Measurements from ENCODE around the gene SNTG2.

Gene SNTG2

GRCh38 chr2:915979-916378, 34.7 kb upstream of the SNTG2 start:
- no peaks in the 10 kb centered on the region for H3K36me3 ChIP-seq (ENCODE audit: control insufficient read depth, low read length)
- H3K9me3 ChIP-seq (ENCODE audit: control insufficient read depth, insufficient read depth, low read length) = peaks cover 4% of the 10 kb centered on the region; the same call in 1 of the 2 replicates
- no peak overlapping the region for H3K27ac ChIP-seq (ENCODE audit: low read depth, low read length)
- no peak for TF ChIP-seq EZH2phosphoT487 (IDR thresholded peaks at IDR 0.05; ENCODE audit: borderline replicate concordance, low read length)
- TF ChIP-seq CTCF (IDR thresholded peaks at IDR 0.05; ENCODE audit: low read depth, low read length, poor library complexity, severe bottlenecking) = no peak
- no peaks in the 10 kb centered on the region for H3K79me2 ChIP-seq (ENCODE audit: control insufficient read depth, low read length)
- H3F3A ChIP-seq (ENCODE audit: control insufficient read depth, insufficient read depth) = no peaks in the 10 kb centered on the region
- H3K27me3 ChIP-seq (ENCODE audit: control insufficient read depth, low read length) = no peaks in the 10 kb centered on the region
- no peaks in the 10 kb centered on the region for H3K4me1 ChIP-seq (ENCODE audit: control insufficient read depth, low read length)
- no peaks in the 10 kb centered on the region for H3K9me2 ChIP-seq (replicated peaks; ENCODE audit: control insufficient read depth, low read length)
- no peak overlapping the region for H3K4me3 ChIP-seq (ENCODE audit: low read length)
- H3K4me2 ChIP-seq (ENCODE audit: low read length) = no peak overlapping the region
- no peaks in the 10 kb centered on the region for H4K20me1 ChIP-seq (ENCODE audit: control insufficient read depth, insufficient read depth, low read depth, low read length)

- Histone ChIP-seq H4K20me1 (ENCODE audit: control insufficient read depth, insufficient read depth, low read depth, low read length) (no peaks in the 10 kb centered on the region), H3K27ac (ENCODE audit: low read depth, low read length) (no peak overlapping the region), H3K9me3 (ENCODE audit: control insufficient read depth, insufficient read depth, low read length) (no peaks in the 10 kb centered on the region; the same call in 1 of the 2 replicates), H3K79me2 (ENCODE audit: control insufficient read depth, low read length) (no peaks in the 10 kb centered on the region), H3K4me1 (ENCODE audit: control insufficient read depth, low read length) (no peaks in the 10 kb centered on the region), H3K9me2 (replicated peaks; ENCODE audit: control insufficient read depth, low read length) (no peaks in the 10 kb centered on the region), H3F3A (ENCODE audit: control insufficient read depth, insufficient read depth) (no peaks in the 10 kb centered on the region), H3K36me3 (ENCODE audit: control insufficient read depth, low read length) (no peaks in the 10 kb centered on the region), H3K27me3 (ENCODE audit: control insufficient read depth, low read length) (no peaks in the 10 kb centered on the region), H3K4me2 (ENCODE audit: low read length) (no peak overlapping the region), H3K4me3 (ENCODE audit: low read length) (no peak overlapping the region)
- TF ChIP-seq CTCF (IDR thresholded peaks at IDR 0.05; ENCODE audit: low read depth, low read length, poor library complexity, severe bottlenecking) (no peak), EZH2phosphoT487 (IDR thresholded peaks at IDR 0.05; ENCODE audit: borderline replicate concordance, low read length) (no peak)
Observed at GRCh38 chr2:916935-917334, 33.7 kb upstream of the SNTG2 start.

GRCh38 chr2:919672-920071, 31.0 kb upstream of the SNTG2 start:
- H3K27me3 ChIP-seq (ENCODE audit: control insufficient read depth, low read length) = no peaks in the 10 kb centered on the region
- no peaks in the 10 kb centered on the region for H3F3A ChIP-seq (ENCODE audit: control insufficient read depth, insufficient read depth)
- no peak overlapping the region for H3K27ac ChIP-seq (ENCODE audit: low read depth, low read length)
- H4K20me1 ChIP-seq (ENCODE audit: control insufficient read depth, insufficient read depth, low read depth, low read length) = no peaks in the 10 kb centered on the region
- no peaks in the 10 kb centered on the region for H3K79me2 ChIP-seq (ENCODE audit: control insufficient read depth, low read length)
- TF ChIP-seq CTCF (IDR thresholded peaks at IDR 0.05; ENCODE audit: low read depth, low read length, poor library complexity, severe bottlenecking) (no peak), EZH2phosphoT487 (IDR thresholded peaks at IDR 0.05; ENCODE audit: borderline replicate concordance, low read length) (no peak)
- no peak overlapping the region for H3K4me2 ChIP-seq (ENCODE audit: low read length)
- no peaks in the 10 kb centered on the region; the same call in 1 of the 2 replicates for H3K9me3 ChIP-seq (ENCODE audit: control insufficient read depth, insufficient read depth, low read length)
- no peaks in the 10 kb centered on the region for H3K4me1 ChIP-seq (ENCODE audit: control insufficient read depth, low read length)
- no peak overlapping the region for H3K4me3 ChIP-seq (ENCODE audit: low read length)
- no peaks in the 10 kb centered on the region for H3K36me3 ChIP-seq (ENCODE audit: control insufficient read depth, low read length)
- H3K9me2 ChIP-seq (replicated peaks; ENCODE audit: control insufficient read depth, low read length) = no peaks in the 10 kb centered on the region

- no peaks in the 10 kb centered on the region for H3F3A ChIP-seq (ENCODE audit: control insufficient read depth, insufficient read depth)
- H3K4me1 ChIP-seq (ENCODE audit: control insufficient read depth, low read length) = no peaks in the 10 kb centered on the region
- no peak overlapping the region for H3K4me2 ChIP-seq (ENCODE audit: low read length)
- no peaks in the 10 kb centered on the region for H3K27me3 ChIP-seq (ENCODE audit: control insufficient read depth, low read length)
- H3K36me3 ChIP-seq (ENCODE audit: control insufficient read depth, low read length) = no peaks in the 10 kb centered on the region
- H3K9me3 ChIP-seq (ENCODE audit: control insufficient read depth, insufficient read depth, low read length) = no peaks in the 10 kb centered on the region
- H3K4me3 ChIP-seq (ENCODE audit: low read length) = no peak overlapping the region
- no peaks in the 10 kb centered on the region for H3K9me2 ChIP-seq (replicated peaks; ENCODE audit: control insufficient read depth, low read length)
- H3K79me2 ChIP-seq (ENCODE audit: control insufficient read depth, low read length) = no peaks in the 10 kb centered on the region
- no peak overlapping the region for H3K27ac ChIP-seq (ENCODE audit: low read depth, low read length)
- TF ChIP-seq EZH2phosphoT487 (IDR thresholded peaks at IDR 0.05; ENCODE audit: borderline replicate concordance, low read length) = no peak
- no peak for TF ChIP-seq CTCF (IDR thresholded peaks at IDR 0.05; ENCODE audit: low read depth, low read length, poor library complexity, severe bottlenecking)
- no peaks in the 10 kb centered on the region for H4K20me1 ChIP-seq (ENCODE audit: control insufficient read depth, insufficient read depth, low read depth, low read length)
Observed at GRCh38 chr2:920573-920972, 30.1 kb upstream of the SNTG2 start.

Measured in DOHH2 (cell line).